H1 (cell line): ENCODE results near the gene FIP1L1. TPM values are rescaled to one million over a fixed set of nuclear protein-coding genes. Genes with fewer than 3 reads are reported as not detected.

ENCODE experiments used
- CTCF ChIA-PET: fragments of 300-600 bp; sonication (Branson Sonifier 250); formaldehyde crosslinking; loops from one replicate; lab custom pipeline; 2021; ENCODE audit not compliant: partially characterized antibody; lab: Charles Lee
- POLR2A ChIA-PET: fragments of 300-600 bp; sonication (Branson Sonifier 250); formaldehyde crosslinking; loops from one replicate; lab custom pipeline; 2021; ENCODE audit warnings: inconsistent platforms; ENCODE audit not compliant: partially characterized antibody; lab: Charles Lee
- DNase-seq, 2 experiments: peaks; one replicate each; pipeline versions ENCODE4 v3.0.0 to v3.0.0-alpha.2; 2010 to 2022; ENCODE audit warnings: low spot score in 2 of 2, low read depth in 1 of 2, mixed read lengths in 1 of 2
- FAIRE-seq: peaks from 2 replicates; lab custom pipeline; 2011; peaks lifted over from hg19 to GRCh38; lab: Jason Lieb, UNC
- H2AFZ ChIP-seq: 2 replicates; pipeline ENCODE4 v1.8.1; 2012; ENCODE audit warnings: low read length, inconsistent platforms
- H2AK5ac ChIP-seq: 2 replicates; pipeline ENCODE4 v1.6.1; 2013; ENCODE audit warnings: low read depth, low read length
- H2BK120ac ChIP-seq: replicated peaks from 2 replicates; pipeline ENCODE3; 2013; ENCODE audit warnings: low read depth, low read length, inconsistent platforms
- H2BK12ac ChIP-seq: 2 replicates; pipeline ENCODE4 v1.6.1; 2013; ENCODE audit warnings: low read depth, low read length
- H2BK15ac ChIP-seq: 2 replicates; pipeline ENCODE4 v1.6.1; 2013; ENCODE audit warnings: low read length
- H2BK20ac ChIP-seq: 2 replicates; pipeline ENCODE4 v1.6.1; 2013; ENCODE audit warnings: low read length
- H2BK5ac ChIP-seq: 2 replicates; pipeline ENCODE4 v1.6.1; 2013; ENCODE audit warnings: low read depth, low read length
- H3K14ac ChIP-seq: 2 replicates; pipeline ENCODE4 v1.6.1; 2013; ENCODE audit warnings: inconsistent platforms; ENCODE audit not compliant: insufficient read length
- H3K18ac ChIP-seq: 2 replicates; pipeline ENCODE4 v1.6.1; 2013; ENCODE audit warnings: low read length; ENCODE audit errors: extremely low read depth
- H3K23ac ChIP-seq: 2 replicates; pipeline ENCODE4 v1.6.1; 2013; ENCODE audit warnings: inconsistent platforms; ENCODE audit not compliant: insufficient read length
- H3K23me2 ChIP-seq: 2 replicates; pipeline ENCODE4 v1.6.1; 2013; ENCODE audit warnings: low read depth, low read length
- H3K27ac ChIP-seq: 2 replicates; pipeline ENCODE4 v1.6.1; 2011; ENCODE audit warnings: low read depth, low read length, inconsistent platforms
- H3K27me3 ChIP-seq, 4 experiments: replicated peaks in 1 of 4; 1 replicate in 1 of 4; 2 replicates in 3 of 4; pipeline versions ENCODE4 v1.6.1 to v1.8.1; 2011 to 2013; ENCODE audit warnings: low read length in 3 of 4, mild to moderate bottlenecking in 3 of 4, inconsistent platforms in 2 of 4, mixed read lengths in 2 of 4, moderate library complexity in 1 of 4; ENCODE audit not compliant: control insufficient read depth in 3 of 4, insufficient read depth in 3 of 4; ENCODE audit errors: extremely low read depth in 1 of 4
- H3K36me3 ChIP-seq, 4 experiments: 2 replicates each; pipeline versions ENCODE4 v1.6.1 to v1.8.1; 2011 to 2013; ENCODE audit warnings: mild to moderate bottlenecking in 4 of 4, low read length in 3 of 4, moderate library complexity in 2 of 4, control low read depth in 1 of 4, inconsistent platforms in 1 of 4; ENCODE audit not compliant: insufficient read depth in 4 of 4, control insufficient read depth in 2 of 4
- H3K4ac ChIP-seq: replicated peaks from 2 replicates; pipeline ENCODE3; 2013; ENCODE audit warnings: low read length, low read depth, mixed read lengths, inconsistent platforms; ENCODE audit not compliant: insufficient read length
- H3K4me1 ChIP-seq, 4 experiments: replicated peaks in 1 of 4; 1 replicate in 1 of 4; 2 replicates in 3 of 4; pipeline versions ENCODE4 v1.6.1 to v1.8.1; 2011 to 2013; ENCODE audit warnings: low read length in 3 of 4, inconsistent platforms in 2 of 4, mixed read lengths in 1 of 4; ENCODE audit not compliant: insufficient read depth in 4 of 4, control insufficient read depth in 3 of 4
- H3K4me2 ChIP-seq, 2 experiments: 2 replicates each; pipeline versions ENCODE4 v1.6.1 to v1.8.1; 2011 to 2013; ENCODE audit warnings: low read depth in 2 of 2, low read length in 2 of 2, control low read depth in 1 of 2, inconsistent platforms in 1 of 2, mild to moderate bottlenecking in 1 of 2; ENCODE audit not compliant: insufficient read depth in 1 of 2
- H3K4me3 ChIP-seq, 4 experiments: fragments of 200-600, 300-600 bp in 1 of 4; sonication (generic), shearing (Covaris generic), sonication (Bioruptor Twin) in 1 of 4; 2 replicates each; pipeline versions ENCODE4 v1.5.1 to v1.8.1; 2011 to 2016; ENCODE audit warnings: low read length in 4 of 4, low read depth in 3 of 4, control low read depth in 2 of 4, inconsistent platforms in 2 of 4, mild to moderate bottlenecking in 2 of 4, mixed read lengths in 1 of 4, moderate library complexity in 1 of 4; ENCODE audit not compliant: insufficient read depth in 2 of 4; ENCODE audit errors: extremely low read depth in 1 of 4
- H3K56ac ChIP-seq: replicated peaks from 2 replicates; pipeline ENCODE3; 2013; ENCODE audit warnings: low read depth, mild to moderate bottlenecking, mixed read lengths, low read length, inconsistent platforms; ENCODE audit not compliant: insufficient read length
- H3K79me1 ChIP-seq: 2 replicates; pipeline ENCODE4 v1.6.1; 2013; ENCODE audit warnings: low read depth, low read length, control low read depth
- H3K79me2 ChIP-seq, 2 experiments: 2 replicates each; pipeline versions ENCODE4 v1.6.1 to v1.8.1; 2012 to 2013; ENCODE audit warnings: low read length in 2 of 2, mild to moderate bottlenecking in 2 of 2, inconsistent platforms in 1 of 2; ENCODE audit not compliant: insufficient read depth in 2 of 2, control insufficient read depth in 1 of 2
- H3K9ac ChIP-seq, 4 experiments: replicated peaks in 1 of 4; 1 replicate in 1 of 4; 2 replicates in 3 of 4; pipeline versions ENCODE4 v1.6.1 to v1.8.1; 2011 to 2013; ENCODE audit warnings: low read depth in 3 of 4, low read length in 3 of 4, control low read depth in 2 of 4, mild to moderate bottlenecking in 2 of 4, moderate library complexity in 2 of 4, inconsistent platforms in 1 of 4; ENCODE audit errors: extremely low read depth in 1 of 4
- H3K9me3 ChIP-seq, 2 experiments: 2 replicates each; pipeline versions ENCODE4 v1.6.1 to v1.8.1; 2012 to 2013; ENCODE audit warnings: mild to moderate bottlenecking in 2 of 2, moderate library complexity in 2 of 2, control low read depth in 1 of 2, inconsistent platforms in 1 of 2, low read depth in 1 of 2, low read length in 1 of 2, mixed read lengths in 1 of 2; ENCODE audit not compliant: insufficient read depth in 2 of 2
- H4K20me1 ChIP-seq, 2 experiments: replicated peaks in 1 of 2; 2 replicates each; pipeline versions ENCODE3 to v1.8.1; 2011 to 2013; ENCODE audit warnings: inconsistent platforms in 2 of 2, low read length in 2 of 2, mild to moderate bottlenecking in 1 of 2; ENCODE audit not compliant: insufficient read depth in 2 of 2, control insufficient read depth in 1 of 2
- H4K5ac ChIP-seq: 2 replicates; pipeline ENCODE4 v1.6.1; 2013; ENCODE audit warnings: low read length, low read depth, mixed read lengths, inconsistent platforms; ENCODE audit not compliant: insufficient read length
- H4K8ac ChIP-seq: 2 replicates; pipeline ENCODE4 v1.8.0; 2013; ENCODE audit warnings: mild to moderate bottlenecking, moderate library complexity, low read length, inconsistent platforms; ENCODE audit not compliant: insufficient read depth; ENCODE audit errors: extremely low read depth
- H4K91ac ChIP-seq: replicated peaks from 2 replicates; pipeline ENCODE3; 2013; ENCODE audit warnings: low read length, mixed read lengths, inconsistent platforms; ENCODE audit not compliant: insufficient read length
- MAFK ChIP-seq: IDR thresholded peaks from 2 replicates; pipeline ENCODE4 v1.6.1; 2012; ENCODE audit warnings: low read depth, mild to moderate bottlenecking, improper control_type of control experiment, low read length
- RBBP5 ChIP-seq: IDR thresholded peaks from 2 replicates; pipeline ENCODE4 v1.7.1; 2012; ENCODE audit warnings: low read depth, mild to moderate bottlenecking, inconsistent platforms, low read length, moderate library complexity, borderline replicate concordance
- WGBS, 2 experiments: shearing (Covaris generic) in 1 of 2; methylation state at CpG; one replicate each; pipeline versions ENCODE4 v1.1.6 to v1.1.7; 2013 to 2015; ENCODE audit warnings: low lambda C conversion rate in 2 of 2, mixed read lengths in 2 of 2, inconsistent platforms in 1 of 2, low coverage in 1 of 2, missing lambda C conversion rate in 1 of 2; ENCODE audit not compliant: insufficient replicate concordance in 2 of 2, insufficient coverage in 1 of 2, insufficient read length in 1 of 2; ENCODE audit errors: extremely low coverage in 1 of 2, missing lambda C conversion rate in 1 of 2; 5-methylcytosine and 5-hydroxymethylcytosine counted together
- polyA plus RNA-seq, 7 experiments: library from polyadenylated mRNA; depleted of rRNA in 3 of 7; stranded (reverse) in 5 of 7; unstranded in 2 of 7; fragments of >200 nt in 5 of 7; fragments of 200-250 nt in 2 of 7; gene quantifications; 1 replicate in 5 of 7; 2 replicates in 1 of 7; 4 replicates in 1 of 7; pipeline versions ENCODE4 v1.2.1 to v1.2.3, GENCODE V29; 2011 to 2013; ENCODE audit warnings: missing spikeins in 2 of 7, mixed read lengths in 2 of 7
- total RNA-seq: library from RNA; stranded (reverse); fragmentation: NEBNext Ultra II Directional; extraction: Animal tissue kit (Norgen Biotek cat#: 25700); gene quantifications from 2 replicates; pipeline ENCODE4 v1.2.1, GENCODE V29; 2021

The FIP1L1 gene
- total and polyA plus RNA-seq, 2 of the 8 experiments (the other 6 are each of a cell fraction or from before 2014, with no cell fraction given), result 19.5 to 53.7 TPM

GRCh38 chr4:53476232-53477037 lies 99.0 kb downstream of the FIP1L1 start:
- POLR2A ChIA-PET, result interaction anchor here (1.1 to 1.4 kb wide), 3 partner anchors 10 to 26 kb away, joined by 3 to 6 read pairs (median 4); no protein-coding TSS in a partner anchor
- WGBS, 2 experiments, result 77% methylated on average over 10 of the region's 10 CpGs; no CpG with 5 or more reads in 1 of the 2 experiments
- Histone ChIP-seq H3K9ac (peak overlapping the region in 1 of 4 experiments; percentile 23; a peak in 1 of 7 replicates), H2AFZ (peak overlapping the region; percentile 47; the same call in 1 of the 2 replicates), H2BK12ac (peak overlapping the region; percentile 76), H4K5ac (peak overlapping the region; percentile 69)
- CTCF ChIA-PET, result interaction anchor here (0.6 to 6.4 kb wide), 9 partner anchors 12 to 532 kb away, joined by 3 to 42 read pairs (median 3); no protein-coding TSS in a partner anchor
- no peak for FAIRE-seq
- TF ChIP-seq MAFK (no peak), RBBP5 (peak; percentile 72; the same call in 1 of the 2 replicates)
- TF ChIP-seq, all 59 proteins: peak for 1
- H3K18ac ChIP-seq, result peak overlapping the region; percentile 86; the same call in 1 of the 2 replicates
- no peaks in the 10 kb centered on the region for H3K23me2 ChIP-seq
- H3K4me1 ChIP-seq, result peaks cover 2 to 27% (median 23%) of the 10 kb centered on the region in 4 experiments; a peak in 5 of 7 replicates
- peak overlapping the region; percentile 53 to 80 for H3K4me2 ChIP-seq
- H2AK5ac ChIP-seq, result no peak overlapping the region
- peak overlapping the region in 3 of 4 experiments; percentile 10 to 37 (median 23); a peak in 5 of 8 replicates for H3K4me3 ChIP-seq
- H3K79me2 ChIP-seq, result no peaks in the 10 kb centered on the region
- H4K91ac ChIP-seq, result peak overlapping the region; percentile 97
- H3K36me3 ChIP-seq, result peaks cover 0 to 5% (median 0%) of the 10 kb centered on the region in 4 experiments; a peak in 3 of 8 replicates
- DNase-seq, result no peak
- H3K4ac ChIP-seq, result peak overlapping the region; percentile 70
- H3K56ac ChIP-seq, result peak overlapping the region; percentile 1
- peak overlapping the region; percentile 84 for H2BK20ac ChIP-seq
- H3K27me3 ChIP-seq, result no peaks in the 10 kb centered on the region
- no peak overlapping the region for H2BK15ac ChIP-seq
- no peaks in the 10 kb centered on the region for H3K9me3 ChIP-seq
- H3K27ac ChIP-seq, result peak overlapping the region; percentile 65
- no peaks in the 10 kb centered on the region for H3K79me1 ChIP-seq
- H4K20me1 ChIP-seq, result no peaks in the 10 kb centered on the region
- H4K8ac ChIP-seq, result 0 out of 2 replicates have a peak overlapping the region, but pooled peaks have one; percentile 57
- no peak overlapping the region for H3K23ac ChIP-seq
- H2BK120ac ChIP-seq, result peak overlapping the region; percentile 7
- H3K14ac ChIP-seq, result peak overlapping the region; percentile 67
- peak overlapping the region; percentile 93 for H2BK5ac ChIP-seq
